Muscle of leg (tissue), 11 donors: ENCODE data around the gene CACNA1H. TPM values are rescaled to one million over a fixed set of nuclear protein-coding genes. Genes with fewer than 3 reads are reported as not detected.
"Not testable (repeated sequence)": the region's sequence is repeated elsewhere in the genome, so short reads cannot be mapped to it uniquely, and the experiment has no call there.

Experiments used
- DNase-seq: peaks from one replicate; pipeline ENCODE4 v3.0.0; 2013
- H3K27ac ChIP-seq: one replicate; pipeline ENCODE4 v1.5.1; 2013; ENCODE audit warnings: mild to moderate bottlenecking, low read length, control low read depth
- H3K27me3 ChIP-seq: one replicate; pipeline ENCODE4 v1.6.1; 2013; ENCODE audit warnings: low read length; ENCODE audit not compliant: control insufficient read depth, insufficient read depth
- H3K36me3 ChIP-seq: one replicate; pipeline ENCODE4 v1.6.1; 2013; ENCODE audit warnings: low read length; ENCODE audit not compliant: control insufficient read depth, insufficient read depth
- H3K4me1 ChIP-seq: one replicate; pipeline ENCODE4 v1.6.1; 2013; ENCODE audit warnings: low read length; ENCODE audit not compliant: control insufficient read depth, insufficient read depth
- H3K4me3 ChIP-seq: one replicate; pipeline ENCODE4 v1.5.1; 2013; ENCODE audit warnings: low read length, control low read depth
- H3K9me3 ChIP-seq: replicated peaks from 2 replicates; pipeline ENCODE4 v1.6.1; 2013; ENCODE audit warnings: low read depth, low read length; ENCODE audit not compliant: control insufficient read depth
- WGBS: methylation state at CpG from one replicate; pipeline ENCODE4 v1.1.5; 2013; ENCODE audit warnings: missing lambda C conversion rate; ENCODE audit not compliant: insufficient coverage; 5-methylcytosine and 5-hydroxymethylcytosine counted together
- polyA plus RNA-seq, 8 donors: library from polyadenylated mRNA; unstranded; fragments of 120-200 nt; gene quantifications; one replicate each; pipeline versions ENCODE4 v1.2.1 to v1.2.3, GENCODE V29; 2013; ENCODE audit warnings: inconsistent platforms in 1 of 8, low replicate concordance in 1 of 8; ENCODE audit not compliant: insufficient read length in 8 of 8, insufficient read depth in 1 of 8
- total RNA-seq: library from RNA; stranded (reverse); fragments of 120-200 nt; gene quantifications from one replicate; pipeline ENCODE4 v1.2.4, GENCODE V29; 2013

Gene CACNA1H
- total and polyA plus RNA-seq, 9 donors, result 20.7 to 56.0 (median 39.5) TPM

GRCh38 chr16:1225051-1225451 lies 72.1 kb downstream of the CACNA1H start, which contains the start of gene TPSG1:
Gene TPSG1, minus strand, starts transcription at chr16:1225268. Its CDS starts 16 bp downstream, at chr16:1225252.
- no peak within 1 kb of the TSS for H3K27ac ChIP-seq
- H3K9me3 ChIP-seq, result no peaks in the 10 kb centered on the region
- peaks cover 9% of the 10 kb centered on the region for H3K4me1 ChIP-seq
- WGBS, result 59% methylated on average over 7 of the region's 10 CpGs
- no peaks in the 10 kb centered on the region for H3K27me3 ChIP-seq
- no peaks in the 10 kb centered on the region for H3K36me3 ChIP-seq
- no peak within 1 kb of the TSS for H3K4me3 ChIP-seq
- DNase-seq, result no peak

GRCh38 chr16:1225728-1226311 lies 72.9 kb downstream of the CACNA1H start:
- 28% methylated on average over 7 of the region's 24 CpGs for WGBS
- not testable (repeated sequence) for DNase-seq, H3K9me3 ChIP-seq, H3K27me3 ChIP-seq, H3K36me3 ChIP-seq, H3K27ac ChIP-seq, H3K4me3 ChIP-seq, H3K4me1 ChIP-seq

GRCh38 chr16:1226692-1227091 lies 73.8 kb downstream of the CACNA1H start:
- WGBS, result 31% methylated on average over 9 of the region's 14 CpGs
- not testable (repeated sequence) for H3K9me3 ChIP-seq, H3K4me1 ChIP-seq, H3K36me3 ChIP-seq, H3K4me3 ChIP-seq, H3K27ac ChIP-seq, DNase-seq, H3K27me3 ChIP-seq

- H3K4me1 ChIP-seq, H3K27me3 ChIP-seq, H3K27ac ChIP-seq, H3K9me3 ChIP-seq, DNase-seq, H3K36me3 ChIP-seq, H3K4me3 ChIP-seq: not testable (repeated sequence)
- WGBS, result 39% methylated on average over 4 of the region's 7 CpGs
Observed at GRCh38 chr16:1228227-1228626, 75.3 kb downstream of the CACNA1H start.

GRCh38 chr16:1229476-1229875 lies 76.6 kb downstream of the CACNA1H start:
- not testable (repeated sequence) for DNase-seq, H3K9me3 ChIP-seq, H3K4me1 ChIP-seq, H3K27ac ChIP-seq, H3K27me3 ChIP-seq, H3K36me3 ChIP-seq, H3K4me3 ChIP-seq
- no CpG with 5 or more reads among the region's 13 CpGs for WGBS

- not testable (repeated sequence) for H3K4me3 ChIP-seq, DNase-seq, H3K4me1 ChIP-seq, H3K9me3 ChIP-seq, H3K36me3 ChIP-seq, H3K27me3 ChIP-seq, H3K27ac ChIP-seq
- WGBS, result no CpG with 5 or more reads among the region's 11 CpGs
Observed at GRCh38 chr16:1230084-1230470, 77.2 kb downstream of the CACNA1H start, which contains the start of gene TPSB2. Gene TPSB2, minus strand, starts transcription at chr16:1230184. Its CDS starts 233 bp downstream, at chr16:1229951.

GRCh38 chr16:1230471-1231212 lies 77.7 kb downstream of the CACNA1H start:
- H3K27ac ChIP-seq, H3K27me3 ChIP-seq, DNase-seq, H3K36me3 ChIP-seq, H3K9me3 ChIP-seq, H3K4me3 ChIP-seq, H3K4me1 ChIP-seq: not testable (repeated sequence)
- 78% methylated on average over 12 of the region's 17 CpGs for whole genome bisulfite sequencing

- not testable (repeated sequence) for H3K27ac ChIP-seq, H3K4me3 ChIP-seq, H3K27me3 ChIP-seq, H3K36me3 ChIP-seq, DNase-seq, H3K9me3 ChIP-seq, H3K4me1 ChIP-seq
- WGBS, result 82% methylated on average over 2 of the region's 7 CpGs
Observed at GRCh38 chr16:1231301-1231700, 78.4 kb downstream of the CACNA1H start.

- not testable (repeated sequence) for H3K4me1 ChIP-seq, H3K27me3 ChIP-seq, H3K36me3 ChIP-seq, H3K4me3 ChIP-seq, DNase-seq, H3K27ac ChIP-seq, H3K9me3 ChIP-seq
- no CpG with 5 or more reads among the region's 47 CpGs for WGBS
Observed at GRCh38 chr16:1232049-1232748, 79.3 kb downstream of the CACNA1H start.

GRCh38 chr16:1236659-1237058 lies 83.8 kb downstream of the CACNA1H start:
- no CpG with 5 or more reads among the region's 29 CpGs for WGBS
- H3K9me3 ChIP-seq, DNase-seq: not testable (repeated sequence)

More at GRCh38 chr16:1236659-1237058, 83.8 kb downstream of the CACNA1H start:
- H3K4me3 ChIP-seq, H3K36me3 ChIP-seq, H3K4me1 ChIP-seq, H3K27me3 ChIP-seq, H3K27ac ChIP-seq: not testable (repeated sequence)
